Spleen (tissue), 11 donors: ENCODE data around the gene DDX20. TPM values are rescaled to one million over a fixed set of nuclear protein-coding genes. Genes with fewer than 3 reads are reported as not detected.

Source experiments
- DNase-seq: peaks from one replicate; pipeline ENCODE4 v3.0.0-alpha.2; 2020
- H3K27ac ChIP-seq, 8 donors: fragments of 200-600 bp; sonication (generic) in 7 of 8; 1 replicate in 4 of 8; 2 replicates in 4 of 8; pipeline versions ENCODE4 v1.5.0 to v1.8.0; 2016 to 2021; ENCODE audit warnings: inconsistent platforms in 4 of 8, mild to moderate bottlenecking in 4 of 8, moderate library complexity in 1 of 8
- H3K27me3 ChIP-seq, 7 donors: fragments of 200-600 bp; sonication (generic) in 6 of 7; replicated peaks in 1 of 7; 1 replicate in 4 of 7; 2 replicates in 3 of 7; pipeline versions ENCODE4 v1.5.0 to v1.8.0; 2016 to 2021; ENCODE audit warnings: inconsistent platforms in 3 of 7, mild to moderate bottlenecking in 1 of 7
- H3K36me3 ChIP-seq, 6 donors: fragments of 200-600 bp; sonication (generic) in 5 of 6; 1 replicate in 4 of 6; 2 replicates in 2 of 6; pipeline versions ENCODE4 v1.5.0 to v1.8.0; 2016 to 2021; ENCODE audit warnings: inconsistent platforms in 2 of 6
- H3K4me1 ChIP-seq, 6 donors: fragments of 200-600 bp; sonication (generic) in 5 of 6; 1 replicate in 3 of 6; 2 replicates in 3 of 6; pipeline versions ENCODE4 v1.5.0 to v1.8.0; 2016 to 2021; ENCODE audit warnings: inconsistent platforms in 3 of 6
- H3K4me3 ChIP-seq, 8 donors: fragments of 200-600 bp; sonication (generic) in 7 of 8; 1 replicate in 4 of 8; 2 replicates in 4 of 8; pipeline versions ENCODE4 v1.5.0 to v1.8.0; 2016 to 2021; ENCODE audit warnings: inconsistent platforms in 4 of 8, mild to moderate bottlenecking in 4 of 8, moderate library complexity in 2 of 8
- H3K9me3 ChIP-seq, 8 donors: fragments of 200-600 bp; sonication (generic) in 7 of 8; 1 replicate in 4 of 8; 2 replicates in 4 of 8; pipeline versions ENCODE4 v1.5.0 to v1.8.0; 2016 to 2021; ENCODE audit warnings: inconsistent platforms in 4 of 8
- CTCF ChIP-seq, 11 experiments: fragments of 200-600 bp in 7 of 11; fragments of 450-650 bp in 4 of 11; sonication (generic) in 4 of 11; IDR thresholded peaks in 8 of 11; conservative IDR thresholded peaks in 3 of 11; 1 replicate in 7 of 11; 2 replicates in 4 of 11; pipeline versions ENCODE4 v1.4.0 to v1.8.0; 2016 to 2021; ENCODE audit warnings: antibody characterized with exemption in 11 of 11, inconsistent platforms in 4 of 11, mild to moderate bottlenecking in 1 of 11
- POLR2A ChIP-seq, 3 donors: fragments of 450-650 bp; IDR thresholded peaks; one replicate each; pipeline ENCODE4 v1.5.1; 2017; ENCODE audit warnings: antibody characterized with exemption in 3 of 3, mild to moderate bottlenecking in 1 of 3
- POLR2AphosphoS5 ChIP-seq, 3 donors: sonication (generic); formaldehyde crosslinking; IDR thresholded peaks; one replicate each; pipeline ENCODE4 v1.5.1; 2017; ENCODE audit warnings: antibody characterized with exemption in 3 of 3
- WGBS, 5 donors: extraction: QIAGEN DNeasy Blood & Tissue Kit in 3 of 5; methylation state at CpG; one replicate each; pipeline versions ENCODE4 v1.1.5 to v1.1.7; 2013 to 2018; 5-methylcytosine and 5-hydroxymethylcytosine counted together
- intact Hi-C: fragments of 100-400 bp; cut with DNase I; formaldehyde crosslinking; loops from one replicate; pipeline ENCODE4 v1.15.0; 2023; ENCODE audit warnings: low total_unique reads
- polyA plus RNA-seq, 3 donors: library from polyadenylated mRNA; stranded (reverse); fragments of 200-250 nt; gene quantifications; one replicate each; pipeline ENCODE4 v1.2.1, GENCODE V29; 2013
- total RNA-seq, 7 donors: library from RNA; depleted of rRNA in 3 of 7; stranded (reverse); fragments of >200 nt in 3 of 7; fragmentation: NEBNext Ultra II Directional in 4 of 7; extraction: Animal tissue kit (Norgen Biotek cat#: 25700) in 4 of 7; gene quantifications; one replicate each; pipeline versions ENCODE4 v1.1.0 to v1.2.1, GENCODE V29; 2016 to 2021
- donor health status: healthy with polysubstance abuse.
- donor health status: DM: no; HTN: no; CAD: no; lungs with moderate emphysema.
- donor health status: DM: no; HTN: no; CAD: no.
- donor health status: Bipolar disorder and iron deficiency.
- donor health status: healthy.
- donor health status: DM: no; HTN: no; CAD: no.
- donor health status: DM: yes; HTN: yes; CAD: no.

Gene DDX20
- total and polyA plus RNA-seq, 10 donors: 7.6 to 40.3 (median 13.3) TPM

DNA sequence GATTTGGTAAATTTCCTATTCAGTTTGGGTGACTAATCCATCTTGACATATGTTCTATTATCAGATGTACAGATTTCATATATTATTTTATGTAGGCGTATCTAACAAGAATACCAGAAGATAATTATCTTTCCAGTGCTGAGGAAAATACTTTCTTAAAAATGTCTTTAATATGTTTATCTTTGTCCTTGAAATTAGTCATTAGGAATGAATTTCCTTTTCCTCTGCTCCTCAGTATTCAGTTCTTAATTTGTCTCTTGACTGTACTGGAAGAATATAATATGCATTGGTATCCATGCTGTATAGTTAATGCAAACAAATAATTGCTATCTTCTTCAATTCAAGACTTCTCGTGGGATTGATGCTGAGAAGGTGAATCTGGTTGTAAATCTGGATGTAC lies 6.6 kb downstream of the DDX20 start:
- DNase-seq: no peak
- H3K36me3 ChIP-seq: peaks cover 0 to 100% (median 74%) of the 10 kb centered on the region in 6 donors
- H3K27me3 ChIP-seq: no peaks in the 10 kb centered on the region
- peaks cover 2 to 18% (median 7%) of the 10 kb centered on the region in 6 donors for H3K4me1 ChIP-seq
- no peak overlapping the region for H3K4me3 ChIP-seq
- TF ChIP-seq POLR2AphosphoS5 (IDR thresholded peaks at IDR 0.05) (no peak), CTCF (IDR thresholded peaks at IDR 0.05 in 8 of 11, conservative IDR thresholded peaks at IDR 0.05 in 3 of 11) (no peak), POLR2A (IDR thresholded peaks at IDR 0.05) (no peak)
- intact Hi-C loops: no loop called here
- H3K9me3 ChIP-seq: no peaks in the 10 kb centered on the region
- WGBS, 5 donors: 91 to 99% (median 95%) methylated on average over 2 of the region's 2 CpGs
- no peak overlapping the region for H3K27ac ChIP-seq

GRCh38 chr1:111768023-111768422 lies 12.3 kb downstream of the DDX20 start:
- peaks cover 0 to 67% (median 52%) of the 10 kb centered on the region in 6 donors for H3K36me3 ChIP-seq
- H3K9me3 ChIP-seq: no peaks in the 10 kb centered on the region
- intact Hi-C loops: no loop called here
- peaks cover 0 to 9% (median 2%) of the 10 kb centered on the region in 6 donors for H3K4me1 ChIP-seq
- no peak for DNase-seq
- H3K4me3 ChIP-seq: no peak overlapping the region
- TF ChIP-seq POLR2A (IDR thresholded peaks at IDR 0.05): no peak
- TF ChIP-seq CTCF (IDR thresholded peaks at IDR 0.05 in 8 of 11, conservative IDR thresholded peaks at IDR 0.05 in 3 of 11): no peak
- no peak for TF ChIP-seq POLR2AphosphoS5 (IDR thresholded peaks at IDR 0.05)
- H3K27ac ChIP-seq: peak overlapping the region in 1 of 8 donors; percentile 6
- H3K27me3 ChIP-seq: no peaks in the 10 kb centered on the region

DNA sequence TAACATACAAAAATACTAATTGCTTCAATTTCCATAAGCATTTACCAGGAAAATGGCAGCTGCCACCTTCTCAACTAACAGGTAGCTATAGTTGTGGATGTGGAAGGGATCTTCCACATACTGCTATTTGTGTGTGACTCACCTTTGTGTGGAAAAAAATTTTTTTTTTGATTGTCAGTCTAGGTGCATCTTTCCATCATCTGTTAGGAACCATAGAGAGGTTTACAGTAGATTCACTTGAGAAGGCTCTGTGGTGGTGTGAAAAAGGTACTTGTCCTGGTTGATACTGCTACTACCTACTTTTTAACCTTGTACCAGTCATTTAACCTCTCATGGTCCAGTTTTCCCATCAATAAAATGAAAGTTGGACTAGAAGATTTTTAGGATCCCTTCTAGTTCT lies 12.9 kb downstream of the DDX20 start:
- peaks cover 0 to 61% (median 45%) of the 10 kb centered on the region in 6 donors for H3K36me3 ChIP-seq
- no peak overlapping the region for H3K27ac ChIP-seq
- intact Hi-C loops: no loop called here
- H3K9me3 ChIP-seq: no peaks in the 10 kb centered on the region
- H3K4me3 ChIP-seq: no peak overlapping the region
- TF ChIP-seq POLR2AphosphoS5 (IDR thresholded peaks at IDR 0.05) (no peak), CTCF (IDR thresholded peaks at IDR 0.05 in 8 of 11, conservative IDR thresholded peaks at IDR 0.05 in 3 of 11) (no peak), POLR2A (IDR thresholded peaks at IDR 0.05) (no peak)
- H3K4me1 ChIP-seq: peaks cover 0 to 9% (median 2%) of the 10 kb centered on the region in 6 donors
- no peaks in the 10 kb centered on the region for H3K27me3 ChIP-seq
- DNase-seq: no peak

DNA sequence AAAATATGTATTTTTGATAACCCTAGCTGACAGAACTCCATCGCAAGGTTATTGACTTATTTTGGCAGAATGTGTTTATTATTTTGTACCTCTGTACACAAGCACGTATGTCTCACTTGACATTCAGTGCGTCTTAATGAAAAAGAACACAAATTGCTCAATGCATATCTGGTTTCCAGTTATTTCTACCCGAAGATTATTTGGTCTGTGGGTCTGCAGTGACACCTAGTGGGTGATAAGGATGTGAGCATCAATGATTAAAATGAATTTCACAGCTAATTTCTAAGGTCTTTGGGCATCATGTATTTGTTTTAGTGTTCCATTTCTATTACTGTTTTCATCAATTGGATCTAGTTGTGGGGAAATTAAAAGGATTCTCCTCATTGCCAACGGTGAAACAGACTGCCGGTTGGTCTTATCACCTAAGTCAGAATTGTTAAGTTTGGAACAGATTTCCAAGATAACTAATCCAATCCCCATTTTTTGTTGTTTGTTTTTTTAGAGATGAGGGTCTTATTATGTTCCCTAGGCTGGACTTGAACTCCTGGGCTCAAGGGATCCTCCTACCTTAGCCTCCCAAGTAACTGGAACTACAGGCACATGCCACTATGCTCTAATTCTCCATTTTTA lies 13.9 kb downstream of the DDX20 start:
- no peak for DNase-seq
- Histone ChIP-seq H3K36me3 (peaks cover 0 to 51% (median 35%) of the 10 kb centered on the region in 6 donors), H3K27me3 (no peaks in the 10 kb centered on the region), H3K9me3 (no peaks in the 10 kb centered on the region), H3K4me3 (no peak overlapping the region), H3K27ac (peak overlapping the region in 1 of 8 donors; percentile 13), H3K4me1 (peaks cover 0 to 9% (median 2%) of the 10 kb centered on the region in 6 donors)
- intact Hi-C loops: no loop called here
- peak; percentile 41 to 87 (median 77) for TF ChIP-seq CTCF (IDR thresholded peaks at IDR 0.05 in 8 of 11, conservative IDR thresholded peaks at IDR 0.05 in 3 of 11)
- TF ChIP-seq POLR2AphosphoS5 (IDR thresholded peaks at IDR 0.05): no peak
- TF ChIP-seq POLR2A (IDR thresholded peaks at IDR 0.05): peak in 1 of 3 donors; percentile 17
- WGBS, 5 donors: 41 to 47% (median 45%) methylated on average over 6 of the region's 6 CpGs
